HL-60 (cell line): Measurements from ENCODE around the gene NIN.
A peak's percentile ranks its signal among the peaks of the same experiment; 100 is the strongest.
"Not testable (repeated sequence)": the region's sequence is repeated elsewhere in the genome, so short reads cannot be mapped to it uniquely, and the experiment has no call there.

Source experiments
- DNase-seq, 2 experiments: peaks; one replicate each; pipeline ENCODE4 v3.0.0-alpha.2; 2010 to 2020; ENCODE audit warnings: low read depth in 1 of 2, low spot score in 1 of 2
- H3K27ac ChIP-seq: fragments of 250-450 bp; sonication (Bioruptor Pico); replicated peaks from 2 replicates; pipeline ENCODE4 v1.5.1; 2020; ENCODE audit warnings: mild to moderate bottlenecking, moderate library complexity
- H3K27me3 ChIP-seq: fragments of 250-450 bp; sonication (Bioruptor Pico); 2 replicates; pipeline ENCODE4 v1.5.1; 2021; ENCODE audit warnings: mild to moderate bottlenecking, moderate library complexity; ENCODE audit not compliant: insufficient read depth, poor library complexity, severe bottlenecking
- H3K4me3 ChIP-seq: replicated peaks from 2 replicates; pipeline ENCODE4 v1.5.1; 2011; ENCODE audit warnings: mild to moderate bottlenecking, control low read depth, low read length; ENCODE audit not compliant: insufficient read depth
- GABPA ChIP-seq: IDR thresholded peaks from 2 replicates; pipeline ENCODE4 v1.6.1; 2012; ENCODE audit warnings: low read depth
- POLR2AphosphoS5 ChIP-seq: IDR thresholded peaks from 2 replicates; pipeline ENCODE4 v1.6.1; 2012; ENCODE audit warnings: low read depth
- SPI1 ChIP-seq: IDR thresholded peaks from 2 replicates; pipeline ENCODE4 v1.6.1; 2012; ENCODE audit warnings: low read depth, mild to moderate bottlenecking, borderline replicate concordance
- TF ChIP-seq, protein P1 (sequence below): IDR thresholded peaks from one replicate; pipeline ENCODE4 v1.5.1; 2011; ENCODE audit warnings: low read length, control low read depth, inconsistent platforms; ENCODE audit not compliant: insufficient read depth
- TF ChIP-seq, protein P2 (sequence below): IDR thresholded peaks from 2 replicates; pipeline ENCODE4 v1.6.1; 2012; ENCODE audit warnings: low read depth; ENCODE audit not compliant: insufficient replicate concordance

Gene NIN

DNA sequence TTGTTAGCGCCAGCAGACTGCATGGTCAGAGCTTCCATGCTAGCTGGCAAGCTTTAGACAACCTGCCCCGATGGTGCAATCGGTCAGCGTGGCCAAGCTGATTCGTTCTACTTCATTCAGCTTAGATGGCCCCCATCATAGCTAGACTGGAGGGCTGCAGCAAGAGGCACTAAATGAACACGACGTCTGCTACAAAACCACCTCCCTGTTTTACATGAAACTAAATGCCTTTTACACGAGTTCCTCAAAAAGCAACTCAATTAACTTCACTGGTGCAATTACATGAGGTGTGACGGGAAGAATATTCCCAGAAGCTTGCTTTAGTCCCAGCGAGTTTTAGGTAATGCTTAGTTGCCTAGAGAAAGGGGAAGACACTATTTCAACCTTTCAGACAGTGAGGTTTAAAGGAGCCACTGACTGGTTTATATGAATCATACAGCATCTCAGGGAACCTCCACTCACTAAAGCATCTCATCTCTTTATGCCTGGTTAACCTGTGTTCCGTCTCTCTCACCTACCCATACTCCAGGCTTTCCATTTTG is 8.4 kb downstream of the NIN start:
- H3K27me3 ChIP-seq: no peaks in the 10 kb centered on the region
- DNase-seq: peak in 1 of 2 experiments; percentile 61
- H3K4me3 ChIP-seq: no peak overlapping the region
- TF ChIP-seq GABPA (no peak), SPI1 (peak; percentile 60)
- peak overlapping the region; percentile 67 for H3K27ac ChIP-seq

GRCh38 chr14:50821510-50822464 is 9.2 kb downstream of the NIN start:
- H3K27ac ChIP-seq: peak overlapping the region; percentile 67
- DNase-seq: peak; percentile 89 to 97
- no peak overlapping the region; the same call in 1 of the 2 replicates for H3K4me3 ChIP-seq
- TF ChIP-seq SPI1: peak; percentile 53; the same call in 1 of the 2 replicates
- peak; percentile 89 for TF ChIP-seq POLR2AphosphoS5
- TF ChIP-seq, protein P1, sequence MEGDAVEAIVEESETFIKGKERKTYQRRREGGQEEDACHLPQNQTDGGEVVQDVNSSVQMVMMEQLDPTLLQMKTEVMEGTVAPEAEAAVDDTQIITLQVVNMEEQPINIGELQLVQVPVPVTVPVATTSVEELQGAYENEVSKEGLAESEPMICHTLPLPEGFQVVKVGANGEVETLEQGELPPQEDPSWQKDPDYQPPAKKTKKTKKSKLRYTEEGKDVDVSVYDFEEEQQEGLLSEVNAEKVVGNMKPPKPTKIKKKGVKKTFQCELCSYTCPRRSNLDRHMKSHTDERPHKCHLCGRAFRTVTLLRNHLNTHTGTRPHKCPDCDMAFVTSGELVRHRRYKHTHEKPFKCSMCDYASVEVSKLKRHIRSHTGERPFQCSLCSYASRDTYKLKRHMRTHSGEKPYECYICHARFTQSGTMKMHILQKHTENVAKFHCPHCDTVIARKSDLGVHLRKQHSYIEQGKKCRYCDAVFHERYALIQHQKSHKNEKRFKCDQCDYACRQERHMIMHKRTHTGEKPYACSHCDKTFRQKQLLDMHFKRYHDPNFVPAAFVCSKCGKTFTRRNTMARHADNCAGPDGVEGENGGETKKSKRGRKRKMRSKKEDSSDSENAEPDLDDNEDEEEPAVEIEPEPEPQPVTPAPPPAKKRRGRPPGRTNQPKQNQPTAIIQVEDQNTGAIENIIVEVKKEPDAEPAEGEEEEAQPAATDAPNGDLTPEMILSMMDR: no peak
- TF ChIP-seq GABPA: no peak
- TF ChIP-seq, protein P2, sequence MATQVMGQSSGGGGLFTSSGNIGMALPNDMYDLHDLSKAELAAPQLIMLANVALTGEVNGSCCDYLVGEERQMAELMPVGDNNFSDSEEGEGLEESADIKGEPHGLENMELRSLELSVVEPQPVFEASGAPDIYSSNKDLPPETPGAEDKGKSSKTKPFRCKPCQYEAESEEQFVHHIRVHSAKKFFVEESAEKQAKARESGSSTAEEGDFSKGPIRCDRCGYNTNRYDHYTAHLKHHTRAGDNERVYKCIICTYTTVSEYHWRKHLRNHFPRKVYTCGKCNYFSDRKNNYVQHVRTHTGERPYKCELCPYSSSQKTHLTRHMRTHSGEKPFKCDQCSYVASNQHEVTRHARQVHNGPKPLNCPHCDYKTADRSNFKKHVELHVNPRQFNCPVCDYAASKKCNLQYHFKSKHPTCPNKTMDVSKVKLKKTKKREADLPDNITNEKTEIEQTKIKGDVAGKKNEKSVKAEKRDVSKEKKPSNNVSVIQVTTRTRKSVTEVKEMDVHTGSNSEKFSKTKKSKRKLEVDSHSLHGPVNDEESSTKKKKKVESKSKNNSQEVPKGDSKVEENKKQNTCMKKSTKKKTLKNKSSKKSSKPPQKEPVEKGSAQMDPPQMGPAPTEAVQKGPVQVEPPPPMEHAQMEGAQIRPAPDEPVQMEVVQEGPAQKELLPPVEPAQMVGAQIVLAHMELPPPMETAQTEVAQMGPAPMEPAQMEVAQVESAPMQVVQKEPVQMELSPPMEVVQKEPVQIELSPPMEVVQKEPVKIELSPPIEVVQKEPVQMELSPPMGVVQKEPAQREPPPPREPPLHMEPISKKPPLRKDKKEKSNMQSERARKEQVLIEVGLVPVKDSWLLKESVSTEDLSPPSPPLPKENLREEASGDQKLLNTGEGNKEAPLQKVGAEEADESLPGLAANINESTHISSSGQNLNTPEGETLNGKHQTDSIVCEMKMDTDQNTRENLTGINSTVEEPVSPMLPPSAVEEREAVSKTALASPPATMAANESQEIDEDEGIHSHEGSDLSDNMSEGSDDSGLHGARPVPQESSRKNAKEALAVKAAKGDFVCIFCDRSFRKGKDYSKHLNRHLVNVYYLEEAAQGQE: no peak
- no peaks in the 10 kb centered on the region for H3K27me3 ChIP-seq

DNA sequence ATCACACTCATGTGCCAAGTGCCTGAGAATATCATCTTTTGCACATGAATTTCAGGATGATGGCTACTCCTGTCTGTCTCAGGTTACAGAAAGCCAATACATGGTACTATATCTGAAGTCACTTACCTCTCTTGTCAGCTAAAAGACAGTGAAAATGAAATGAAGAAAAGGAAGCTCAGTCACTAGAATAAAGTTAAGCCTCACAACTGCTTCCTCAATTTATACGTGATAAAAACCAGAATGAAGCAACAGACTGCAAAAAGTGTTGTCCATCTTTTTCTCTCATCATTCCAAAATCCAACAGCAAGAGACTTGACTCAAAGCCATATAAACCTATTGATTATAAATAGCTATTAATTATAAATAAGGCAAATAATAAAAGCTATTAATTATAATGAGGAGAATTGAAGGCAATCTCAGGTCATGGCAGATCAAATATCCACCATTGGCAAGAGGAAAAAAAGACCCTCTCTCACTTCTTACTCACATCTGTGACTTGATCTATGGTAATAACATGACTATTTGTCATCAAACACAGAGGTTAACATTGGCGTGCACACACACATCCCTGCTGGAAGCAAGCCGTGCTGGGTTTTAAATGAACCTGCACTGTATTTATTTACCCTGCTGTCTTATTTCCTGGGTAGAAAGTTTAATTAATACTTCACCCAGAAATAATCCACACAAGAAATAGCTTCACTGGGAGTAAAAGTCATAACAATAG is 10.0 kb downstream of the NIN start:
- TF ChIP-seq SPI1: peak; percentile 19; the same call in 1 of the 2 replicates
- TF ChIP-seq, protein P2: no peak
- TF ChIP-seq POLR2AphosphoS5: no peak
- TF ChIP-seq, protein P1: no peak
- no peak overlapping the region for H3K4me3 ChIP-seq
- H3K27ac ChIP-seq: peak overlapping the region; percentile 67
- no peaks in the 10 kb centered on the region for H3K27me3 ChIP-seq
- DNase-seq: peak in 1 of 2 experiments; percentile 10

DNA sequence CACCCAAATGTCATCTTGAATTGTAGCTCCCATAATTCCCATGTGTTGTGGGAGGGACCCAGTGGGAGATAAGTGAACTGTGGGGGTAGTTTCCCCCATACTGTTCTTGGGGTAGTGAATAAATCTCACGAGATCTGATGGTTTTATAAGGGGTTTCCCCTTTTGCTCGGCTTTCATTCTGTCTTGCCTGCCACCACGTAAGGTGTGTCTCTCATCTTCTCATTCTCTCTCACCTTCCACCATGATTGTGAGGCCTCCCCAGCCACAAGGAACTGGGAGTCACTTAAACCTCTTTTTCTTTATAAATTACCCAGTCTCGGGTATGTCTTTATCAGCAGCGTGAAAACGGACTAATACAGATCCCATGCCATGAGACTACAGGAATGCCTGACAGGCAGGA is 11.7 kb downstream of the NIN start:
- not testable (repeated sequence) for H3K27me3 ChIP-seq, H3K4me3 ChIP-seq, DNase-seq, H3K27ac ChIP-seq
